Measurements from ENCODE around the gene PRUNE2.
"Not testable (repeated sequence)": the region's sequence is repeated elsewhere in the genome, so short reads cannot be mapped to it uniquely, and the experiment has no call there.

PRUNE2 gene

GRCh38 chr9:76793784-76794431 lies 112.0 kb downstream of the PRUNE2 start:
- no peak for DNase-seq (ENCODE audit: low read depth, low spot score)

DNA sequence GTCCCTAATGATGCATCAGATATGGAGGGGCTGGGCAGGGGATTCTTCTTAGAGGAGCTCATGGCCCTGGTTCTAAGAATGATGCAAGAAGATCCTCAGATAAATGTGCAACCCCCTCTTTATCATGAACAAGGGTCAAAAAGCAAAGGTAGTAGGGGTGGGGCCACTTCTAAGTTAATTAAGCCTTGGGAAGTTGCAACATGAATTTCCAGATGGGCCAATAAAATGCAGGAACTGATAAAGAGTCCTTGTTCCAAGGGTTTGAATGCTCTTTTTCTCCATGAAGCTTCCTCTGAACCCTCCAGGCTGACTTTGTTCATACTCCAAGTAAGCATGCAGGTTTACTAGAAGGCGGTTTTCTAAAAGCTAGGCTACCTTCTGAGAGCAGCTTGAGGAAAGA lies 116.1 kb downstream of the PRUNE2 start:
- DNase-seq (ENCODE audit: low read depth, low spot score) = no peak

DNA sequence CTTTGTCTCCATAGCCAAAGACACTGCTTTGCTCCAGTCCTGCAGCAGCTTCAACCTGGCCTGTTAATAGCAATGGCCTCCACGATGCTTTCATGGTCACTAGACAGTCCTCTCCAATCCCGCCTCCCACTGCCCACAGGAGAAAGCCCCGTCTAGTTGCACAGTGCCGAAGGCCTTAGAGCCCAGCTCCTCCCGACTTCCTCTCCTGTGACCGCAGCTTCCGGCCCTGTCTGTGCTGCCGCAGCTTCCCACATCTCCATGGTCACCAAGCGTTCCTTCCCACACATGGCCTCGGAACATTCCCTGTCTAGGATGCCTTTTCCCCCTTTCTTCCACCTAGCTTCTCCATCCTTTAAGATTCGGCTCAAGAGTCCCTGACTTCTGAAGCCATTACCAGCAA lies 118.2 kb downstream of the PRUNE2 start:
- no peak for DNase-seq (ENCODE audit: low read depth, low spot score)

DNA sequence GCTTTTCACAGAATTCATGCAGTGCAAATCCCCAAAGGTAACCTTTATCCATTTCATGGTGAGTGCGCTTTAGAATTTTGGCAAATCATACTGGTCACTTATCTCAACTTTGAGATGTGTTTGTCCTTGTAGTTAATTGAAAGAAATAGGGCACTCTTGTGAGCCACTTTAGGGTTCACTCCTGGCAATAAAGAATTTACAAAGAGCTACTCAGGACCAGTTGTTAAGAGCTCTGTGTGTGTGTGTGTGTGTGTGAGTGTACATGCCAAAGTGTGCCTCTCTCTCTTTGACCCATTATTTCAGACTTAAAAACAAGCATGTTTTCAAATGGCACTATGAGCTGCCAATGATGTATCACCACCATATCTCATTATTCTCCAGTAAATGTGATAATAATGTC lies 120.4 kb downstream of the PRUNE2 start:
- DNase-seq (ENCODE audit: low read depth, low spot score) = no peak

GRCh38 chr9:76784881-76785280 lies 121.0 kb downstream of the PRUNE2 start:
- no peak for DNase-seq (ENCODE audit: low read depth, low spot score)

DNA sequence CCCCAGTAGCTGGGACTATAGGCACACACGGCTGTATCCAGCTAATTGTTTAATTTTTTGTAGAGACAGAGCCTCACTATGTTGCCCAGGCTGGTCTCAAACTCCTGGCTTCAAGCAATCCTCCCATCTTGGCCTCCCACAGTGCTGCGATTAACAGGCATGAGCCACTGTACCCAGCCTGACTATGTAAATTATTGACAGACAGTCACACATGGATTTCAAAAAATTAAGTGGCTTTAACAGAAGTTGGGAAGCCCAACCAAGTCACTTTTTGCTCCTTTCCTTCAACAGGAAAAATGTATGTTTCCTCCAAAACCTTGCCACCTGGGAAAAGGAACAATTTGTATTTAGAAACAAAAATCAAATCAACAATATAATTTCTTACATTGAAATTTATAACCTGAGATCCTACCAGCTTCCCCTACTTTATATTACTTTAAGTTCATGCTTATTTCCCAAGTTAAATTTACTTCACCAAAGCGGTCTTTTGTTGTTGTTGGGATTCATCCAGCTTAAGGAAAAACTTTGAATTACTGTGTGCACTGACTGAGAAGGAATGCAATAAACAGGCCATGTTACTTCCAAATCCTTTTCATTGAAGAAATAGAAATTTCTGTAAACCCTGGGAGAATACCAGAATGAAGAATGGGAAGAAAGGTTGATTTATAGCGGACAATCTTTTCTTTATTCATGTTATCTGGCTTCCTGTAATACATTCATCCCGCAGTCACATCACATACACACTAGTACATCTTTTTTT lies 133.0 kb downstream of the PRUNE2 start:
- DNase-seq (ENCODE audit: low read depth, low spot score) = no peak

GRCh38 chr9:76766126-76766525 lies 139.8 kb downstream of the PRUNE2 start:
- DNase-seq (ENCODE audit: low read depth, low spot score) = no peak

- no peak for DNase-seq (ENCODE audit: low read depth, low spot score)
Measured at GRCh38 chr9:76764138-76764537, 141.8 kb downstream of the PRUNE2 start, which contains the start of gene PCA3. Gene PCA3, plus strand, starts transcription at chr9:76764438.

DNA sequence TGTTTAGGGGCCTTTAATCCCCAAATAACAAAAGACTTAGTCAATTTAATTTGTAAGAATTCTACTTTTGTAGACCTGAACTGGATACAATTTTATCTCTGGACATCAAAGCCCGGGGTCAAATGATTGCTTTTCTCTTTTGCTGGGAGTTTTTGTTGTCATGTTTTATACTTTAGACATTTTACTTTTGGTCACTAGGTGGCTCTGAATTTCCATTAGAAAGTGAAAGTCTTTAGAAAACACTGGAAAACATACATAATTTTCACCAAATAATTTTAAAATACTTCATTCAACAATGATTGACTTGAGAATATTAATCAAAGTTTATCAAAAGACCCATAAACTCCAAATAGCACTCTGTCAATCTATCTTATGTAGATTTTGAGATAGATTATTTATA lies 144.5 kb downstream of the PRUNE2 start:
- DNase-seq (ENCODE audit: low read depth, low spot score) = no peak

GRCh38 chr9:76759732-76760131 lies 146.2 kb downstream of the PRUNE2 start:
- DNase-seq (ENCODE audit: low read depth, low spot score) = no peak

- DNase-seq (ENCODE audit: low read depth, low spot score) = no peak
Measured at GRCh38 chr9:76758476-76758875, 147.4 kb downstream of the PRUNE2 start.

GRCh38 chr9:76756941-76757673 lies 148.8 kb downstream of the PRUNE2 start:
- DNase-seq (ENCODE audit: low read depth, low spot score) = no peak

DNA sequence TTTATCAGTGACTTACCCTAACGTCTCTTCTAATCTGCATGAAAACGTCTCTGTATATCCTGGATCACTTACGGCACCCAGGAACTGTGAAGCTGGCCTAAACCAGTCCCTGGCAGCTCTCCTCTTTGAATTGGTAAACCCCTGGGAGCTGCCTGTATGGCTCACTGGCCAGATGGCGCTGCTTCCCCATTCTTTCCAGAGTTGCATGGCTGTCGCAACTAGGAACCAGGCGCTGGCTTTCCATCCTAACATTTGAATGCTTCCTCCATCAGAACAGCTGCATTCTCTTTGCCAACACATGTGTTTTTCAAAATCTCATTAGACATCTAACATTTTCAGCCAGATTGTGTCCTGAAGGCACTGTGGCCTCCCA lies 149.7 kb downstream of the PRUNE2 start:
- DNase-seq (ENCODE audit: low read depth, low spot score) = no peak

- DNase-seq (ENCODE audit: low read depth, low spot score) = no peak
Measured at GRCh38 chr9:76751001-76751400, 154.9 kb downstream of the PRUNE2 start.

- DNase-seq (ENCODE audit: low read depth, low spot score) = no peak
Measured at GRCh38 chr9:76744336-76744735, 161.6 kb downstream of the PRUNE2 start.

GRCh38 chr9:76743931-76744330 lies 162.0 kb downstream of the PRUNE2 start:
- no peak for DNase-seq (ENCODE audit: low read depth, low spot score)

DNA sequence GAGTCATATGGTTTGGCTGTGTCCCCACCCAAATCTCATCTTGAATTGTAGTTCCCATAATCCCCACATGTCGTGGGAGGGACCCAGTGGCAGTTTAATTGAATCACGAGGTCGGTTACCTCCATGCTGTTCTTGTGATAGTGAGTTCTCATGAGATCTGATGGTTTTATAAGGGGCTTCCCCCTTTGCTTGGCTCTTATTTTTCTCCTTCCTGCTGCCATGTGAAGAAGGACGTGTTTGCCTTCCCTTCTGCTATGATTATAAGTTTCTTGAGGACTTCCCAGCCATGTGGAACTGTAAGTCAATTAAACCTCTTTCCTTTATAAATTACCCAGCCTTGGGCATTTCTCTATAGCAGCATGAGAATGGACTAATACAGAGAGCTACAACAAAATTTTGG lies 163.0 kb downstream of the PRUNE2 start:
- DNase-seq (ENCODE audit: low read depth, low spot score) = not testable (repeated sequence)

DNA sequence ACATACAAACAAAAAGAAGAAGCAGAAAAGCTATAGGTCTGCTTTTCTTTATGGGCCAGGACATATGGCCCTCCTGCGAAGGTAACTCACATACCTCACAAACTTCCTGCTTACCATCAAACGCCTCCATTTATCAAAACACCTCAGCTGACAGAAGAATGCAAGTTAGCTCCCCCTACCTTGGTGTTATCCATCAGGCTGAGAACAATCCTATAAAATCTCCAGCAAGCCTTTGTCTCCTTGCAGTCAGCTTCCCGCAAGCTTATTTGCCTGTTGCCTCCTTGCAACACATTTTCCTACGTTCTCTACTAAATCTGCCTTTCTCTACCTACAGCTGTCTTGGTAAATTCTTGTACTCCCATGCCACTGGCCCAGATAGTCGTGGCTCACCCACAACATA lies 164.4 kb downstream of the PRUNE2 start:
- no peak for DNase-seq (ENCODE audit: low read depth, low spot score)

GRCh38 chr9:76738402-76738801 lies 167.5 kb downstream of the PRUNE2 start:
- no peak for DNase-seq (ENCODE audit: low read depth, low spot score)

DNA sequence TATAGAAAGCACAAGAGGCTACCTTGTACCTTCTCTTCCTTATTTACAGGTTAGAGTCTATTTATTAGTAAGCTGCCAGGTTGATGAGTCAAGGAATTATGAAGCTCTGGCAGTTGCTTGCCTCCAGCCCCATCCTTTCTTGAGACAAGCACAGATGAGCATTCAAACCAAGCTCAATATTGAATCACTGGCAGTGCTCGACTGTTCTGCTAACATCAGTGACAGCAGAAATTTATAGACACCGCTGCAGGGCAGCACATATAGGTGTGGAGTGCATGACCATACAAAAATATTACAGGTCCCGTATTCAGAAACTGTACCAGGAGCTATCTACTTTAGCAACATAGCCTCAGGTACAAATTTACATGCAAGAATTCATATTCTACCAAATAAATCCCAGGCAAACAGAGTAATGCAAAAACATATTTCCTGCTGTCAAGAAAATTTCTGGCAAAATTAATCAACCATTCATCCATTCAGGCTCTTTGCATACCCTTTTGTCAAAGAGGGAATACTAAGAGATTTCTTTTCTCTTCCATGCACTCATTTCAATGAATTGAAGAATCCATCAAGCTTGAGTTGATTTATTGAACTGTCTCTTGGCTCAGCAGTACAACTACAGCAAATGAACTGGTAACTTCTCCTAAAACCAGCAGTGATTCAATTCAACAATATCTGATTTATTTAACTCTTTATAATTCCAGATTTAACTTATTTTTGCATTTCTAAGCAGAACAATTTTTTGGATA lies 168.6 kb downstream of the PRUNE2 start:
- no peak for DNase-seq (ENCODE audit: low read depth, low spot score)

- no peak for DNase-seq (ENCODE audit: low read depth, low spot score)
Measured at GRCh38 chr9:76734716-76735115, 171.2 kb downstream of the PRUNE2 start.

DNA sequence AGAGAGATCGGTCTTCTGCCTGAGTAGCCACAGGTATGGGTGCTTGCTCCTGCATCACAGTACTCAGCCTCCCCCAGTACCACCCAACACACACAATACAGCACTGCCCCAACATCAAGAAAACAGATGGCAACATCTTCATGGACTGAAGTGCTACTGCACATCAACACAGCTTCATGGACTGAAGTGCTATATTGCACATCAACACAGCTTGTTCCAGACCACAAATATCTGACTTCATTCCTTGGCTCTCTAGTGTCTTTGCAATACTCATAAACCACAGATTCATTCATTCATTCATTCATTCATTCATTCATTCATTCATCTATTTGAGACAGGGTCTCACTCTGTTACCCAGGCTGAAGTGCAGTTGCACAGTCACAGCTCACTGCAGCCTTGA lies 172.8 kb downstream of the PRUNE2 start:
- DNase-seq (ENCODE audit: low read depth, low spot score) = no peak

Data from activated CD4-positive, CD25-positive, alpha-beta regulatory T cell treated with anti-CD3 and anti-CD28 coated beads, Interleukin-2, amount 50 U/mL, for 16 hours (primary cell).